ENCODE data around the gene GPANK1.

The GPANK1 gene

DNA sequence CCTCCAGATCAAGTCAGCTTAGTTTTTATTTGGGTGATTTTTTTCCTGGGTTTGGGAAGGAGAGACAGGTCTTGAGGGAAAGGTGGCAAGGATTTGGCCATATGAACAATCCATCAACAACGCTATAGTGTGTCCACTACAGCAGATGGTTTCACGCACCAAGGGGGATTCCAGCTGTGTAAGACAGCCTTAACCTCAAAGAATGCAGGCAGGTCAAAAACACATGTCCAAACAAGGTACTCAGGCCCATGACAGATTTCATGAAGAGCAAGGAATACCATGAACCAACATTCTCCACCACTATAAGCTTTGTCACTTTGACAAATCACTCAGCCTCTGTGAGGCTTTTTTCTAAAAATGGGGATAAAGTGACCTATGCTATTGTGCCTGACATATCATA, 47.8 kb downstream of the GPANK1 start:
- no peak for DNase-seq (ENCODE audit: low spot score)

DNA sequence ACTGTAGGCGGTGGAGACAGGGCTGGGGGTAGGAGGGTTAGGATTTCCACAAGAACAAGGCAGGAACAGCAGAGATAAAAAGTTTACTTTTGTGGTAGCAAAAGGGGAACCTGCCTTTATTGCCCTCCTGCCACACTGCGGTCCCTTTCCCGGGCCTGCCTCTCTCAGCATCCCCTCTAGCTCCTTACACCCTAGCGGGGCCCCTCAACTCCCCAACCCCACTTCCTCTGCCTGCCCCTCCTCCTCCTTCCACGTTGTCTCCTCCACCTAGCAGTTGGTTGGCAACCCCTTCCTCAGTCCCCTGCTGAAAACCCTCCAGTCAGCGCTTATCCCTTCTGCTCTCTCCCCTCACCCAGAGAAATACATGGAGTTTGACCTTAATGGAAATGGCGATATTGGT, 49.0 kb downstream of the GPANK1 start:
- peak; percentile 27 for DNase-seq (ENCODE audit: low spot score)

DNA sequence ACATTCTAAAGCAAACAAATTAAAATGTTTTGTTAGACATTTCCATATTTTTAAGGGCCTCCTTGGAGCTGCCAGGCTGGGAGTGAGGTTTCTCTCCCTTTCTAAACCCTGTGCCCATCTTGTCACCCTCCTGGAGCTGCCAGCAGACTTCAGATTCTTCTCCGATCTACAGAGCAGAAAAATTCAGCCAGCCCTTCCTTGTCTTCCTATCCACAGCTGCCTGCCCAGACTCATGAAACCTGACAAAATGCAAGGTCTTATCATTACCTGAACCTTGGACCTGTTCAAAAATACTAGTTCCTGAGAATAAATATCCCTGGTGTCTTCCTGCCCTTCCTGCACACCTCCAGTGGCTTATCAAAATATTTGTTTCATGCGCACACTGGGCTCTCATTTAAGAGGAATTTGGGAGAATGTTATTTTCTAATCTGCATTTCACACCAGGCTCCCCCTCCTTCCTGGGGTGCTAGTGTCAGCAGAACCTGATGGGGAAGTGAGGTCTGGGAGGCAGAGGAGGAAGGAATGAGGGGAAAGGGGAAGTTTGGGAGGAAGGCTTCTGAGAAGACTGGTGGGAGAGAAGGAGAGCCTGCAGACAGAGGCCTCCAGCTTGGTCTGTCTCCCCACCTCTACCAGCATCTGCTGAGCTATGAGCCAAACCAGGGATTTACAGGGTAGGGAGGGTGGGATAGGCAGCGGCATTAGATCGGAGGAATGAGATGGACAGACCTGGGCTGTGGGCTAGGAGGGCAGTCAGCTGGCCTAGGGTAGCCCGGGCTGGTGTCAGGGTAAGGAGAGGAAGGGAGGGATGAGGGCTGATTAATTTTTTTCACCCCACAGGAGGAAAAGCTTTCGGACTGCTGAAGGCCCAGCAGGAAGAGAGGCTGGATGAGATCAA, 49.9 kb downstream of the GPANK1 start, which contains the start of gene AIF1:
TSS of gene AIF1 (plus strand) at position 551 of the 895 bp plus-strand sequence. CDS start at position 647, 96 bp downstream.
- peak; percentile 82 for DNase-seq (ENCODE audit: low spot score)

DNA sequence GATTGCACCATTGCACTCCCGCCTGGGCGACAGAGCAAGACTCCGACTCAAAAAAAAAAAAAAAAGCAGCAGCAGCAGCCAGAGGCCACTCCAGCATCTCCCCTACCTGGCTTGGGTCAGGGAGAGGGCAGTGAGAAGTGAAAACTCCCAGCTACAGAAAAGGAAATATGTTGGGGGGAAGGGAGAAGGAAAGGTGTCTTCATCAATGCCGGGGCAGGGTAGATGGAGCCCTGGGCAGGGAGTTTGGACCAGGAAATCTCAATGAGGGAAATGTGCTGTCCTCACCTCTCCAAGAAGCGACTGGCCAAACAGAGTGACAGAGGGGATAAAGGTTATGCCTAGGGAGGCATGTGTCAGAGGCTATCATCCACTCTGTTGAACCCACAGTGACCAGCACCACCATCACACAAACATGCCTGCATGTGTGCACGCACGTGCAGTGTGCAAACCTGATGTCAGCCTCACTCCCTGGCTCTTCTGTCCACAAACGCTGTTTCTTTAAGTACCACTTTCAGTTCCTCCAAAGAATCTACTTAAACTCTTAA, 50.6 kb downstream of the GPANK1 start:
- DNase-seq (ENCODE audit: low spot score): peak; percentile 65

All from pons (tissue), 1 donor.